Kidney (tissue), 14 donors: ENCODE data around the gene PSMD1. TPM values are rescaled to one million over a fixed set of nuclear protein-coding genes. Genes with fewer than 3 reads are reported as not detected.

Source experiments
- DNase-seq, 5 donors: peaks; one replicate each; pipeline ENCODE4 v3.0.0-alpha.2; 2013 to 2020
- FAIRE-seq: peaks from 2 replicates; lab custom pipeline; 2012; peaks lifted over from hg19 to GRCh38; lab: Jason Lieb, UNC
- H3K27ac ChIP-seq, 2 donors: one replicate each; pipeline ENCODE4 v1.7.0; 2013; ENCODE audit warnings: low read depth in 2 of 2, low read length in 2 of 2, inconsistent platforms in 1 of 2
- H3K27me3 ChIP-seq: one replicate; pipeline ENCODE4 v1.7.1; 2013; ENCODE audit warnings: low read length, inconsistent platforms; ENCODE audit not compliant: control insufficient read depth, insufficient read depth
- H3K36me3 ChIP-seq, 3 donors: one replicate each; pipeline versions ENCODE4 v1.7.0 to v1.7.1; 2013; ENCODE audit warnings: low read length in 3 of 3, control low read depth in 1 of 3, inconsistent platforms in 1 of 3; ENCODE audit not compliant: insufficient read depth in 3 of 3, control insufficient read depth in 2 of 3
- H3K4me1 ChIP-seq, 3 donors: one replicate each; pipeline versions ENCODE4 v1.7.0 to v1.7.1; 2013; ENCODE audit warnings: low read length in 3 of 3, inconsistent platforms in 1 of 3, low read depth in 1 of 3; ENCODE audit not compliant: control insufficient read depth in 2 of 3, insufficient read depth in 2 of 3
- H3K4me3 ChIP-seq, 3 donors: one replicate each; pipeline versions ENCODE4 v1.7.0 to v1.8.1; 2013; ENCODE audit warnings: low read length in 3 of 3, control low read depth in 1 of 3, inconsistent platforms in 1 of 3
- H3K9ac ChIP-seq, 3 donors: one replicate each; pipeline versions ENCODE4 v1.7.0 to v1.7.1; 2013; ENCODE audit warnings: low read length in 3 of 3, control low read depth in 1 of 3, inconsistent platforms in 1 of 3
- H3K9me3 ChIP-seq, 3 donors: one replicate each; pipeline versions ENCODE4 v1.7.0 to v1.7.1; 2013; ENCODE audit warnings: low read length in 3 of 3, control low read depth in 1 of 3, inconsistent platforms in 1 of 3; ENCODE audit not compliant: control insufficient read depth in 2 of 3, insufficient read depth in 1 of 3
- CTCF ChIP-seq: IDR thresholded peaks from 3 replicates; pipeline ENCODE4 v1.5.1; 2012; ENCODE audit warnings: mild to moderate bottlenecking, moderate library complexity, borderline replicate concordance; ENCODE audit not compliant: insufficient read depth; ENCODE audit errors: extremely low read depth
- intact Hi-C: fragments of 100-400 bp; cut with DNase I; formaldehyde crosslinking; loops from one replicate; pipeline ENCODE4 v1.11.1; 2022
- polyA plus RNA-seq: library from polyadenylated mRNA; stranded (reverse); fragments of 350-450 nt; fragmentation: Illumina TruSeq; extraction: RNeasy Lipid Tissue Mini Kit (QIAGEN cat#74804); gene quantifications from one replicate; pipeline ENCODE4 v1.2.3, GENCODE V29; 2014; ENCODE audit warnings: low read depth, low replicate concordance; ENCODE audit not compliant: insufficient read depth
- total RNA-seq: library from RNA; stranded (reverse); fragmentation: NEBNext Ultra II Directional; extraction: Animal tissue kit (Norgen Biotek cat#: 25700); gene quantifications from one replicate; pipeline ENCODE4 v1.2.1, GENCODE V29; 2021
- donor health status: control.
- donor health status: control.
- donor health status: control.
- donor health status: control.
- donor health status: control.
- donor health status: DM: yes; HTN: yes; CAD: no.
- donor health status: Normal renal cell carcinoma (clear cell type).

Gene PSMD1
- total and polyA plus RNA-seq, 2 donors from 2014 or later, result 75.6 to 95.4 TPM

GRCh38 chr2:231036578-231037106, 20.0 kb upstream of the PSMD1 start:
- Histone ChIP-seq H3K4me1 (no peaks in the 10 kb centered on the region), H3K27ac (no peak overlapping the region), H3K4me3 (no peak overlapping the region), H3K27me3 (peaks cover 13% of the 10 kb centered on the region), H3K9ac (no peak overlapping the region), H3K36me3 (no peaks in the 10 kb centered on the region), H3K9me3 (no peaks in the 10 kb centered on the region)
- intact Hi-C loops, result no loop called here
- TF ChIP-seq CTCF, result no peak
- DNase-seq (no peak), FAIRE-seq (no peak)

- no peak for TF ChIP-seq CTCF
- Histone ChIP-seq H3K4me1 (no peaks in the 10 kb centered on the region), H3K4me3 (peak within 1 kb of the TSS in 1 of 3 donors; percentile 39), H3K9me3 (no peaks in the 10 kb centered on the region), H3K27me3 (peaks cover 13% of the 10 kb centered on the region), H3K9ac (no peak within 1 kb of the TSS), H3K36me3 (no peaks in the 10 kb centered on the region), H3K27ac (no peak within 1 kb of the TSS)
- intact Hi-C loops, result no loop called here
- DNase-seq (peak in 3 of 5 donors; percentile 30 to 53 (median 31)), FAIRE-seq (no peak)
These were observed 19.4 kb upstream of the PSMD1 start, which contains the start of gene C2orf72 for GRCh38 chr2:231037202-231037730. TSS of gene C2orf72 (plus strand) at chr2:231037523. CDS start at chr2:231037566, 43 bp downstream.

GRCh38 chr2:231037731-231038482, 18.8 kb upstream of the PSMD1 start:
- H3K4me1 ChIP-seq, result no peaks in the 10 kb centered on the region
- peak in 4 of 5 donors; percentile 18 to 60 (median 33) for DNase-seq
- FAIRE-seq, result no peak
- H3K9me3 ChIP-seq, result no peaks in the 10 kb centered on the region
- no peaks in the 10 kb centered on the region for H3K36me3 ChIP-seq
- H3K9ac ChIP-seq, result no peak overlapping the region
- peaks cover 13% of the 10 kb centered on the region for H3K27me3 ChIP-seq
- H3K4me3 ChIP-seq, result peak overlapping the region in 1 of 3 donors; percentile 39
- intact Hi-C loops, result no loop called here
- no peak for TF ChIP-seq CTCF
- no peak overlapping the region for H3K27ac ChIP-seq
